ENCODE results near the gene USP21.

The USP21 gene

GRCh38 chr1:161177936-161178244, 18.6 kb downstream of the USP21 start:
- Histone ChIP-seq H3F3A (ENCODE audit: control insufficient read depth, insufficient read depth) (0 out of 2 replicates have a peak, but pooled peaks cover 2% of the 10 kb centered on the region), H4K20me1 (ENCODE audit: control insufficient read depth, insufficient read depth, low read depth, low read length) (no peaks in the 10 kb centered on the region), H3K36me3 (ENCODE audit: control insufficient read depth, low read length) (peaks cover 26% of the 10 kb centered on the region), H3K4me1 (ENCODE audit: control insufficient read depth, low read length) (peaks cover 30% of the 10 kb centered on the region), H3K4me3 (ENCODE audit: low read length) (peak overlapping the region; percentile 99), H3K27ac (ENCODE audit: low read depth, low read length) (0 out of 2 replicates have a peak overlapping the region, but pooled peaks have one; percentile 31), H3K27me3 (ENCODE audit: control insufficient read depth, low read length) (no peaks in the 10 kb centered on the region), H3K9me2 (replicated peaks; ENCODE audit: control insufficient read depth, low read length) (no peaks in the 10 kb centered on the region), H3K79me2 (ENCODE audit: control insufficient read depth, low read length) (peaks cover 16% of the 10 kb centered on the region), H3K4me2 (ENCODE audit: low read length) (peak overlapping the region; percentile 94), H3K9me3 (ENCODE audit: control insufficient read depth, insufficient read depth, low read length) (no peaks in the 10 kb centered on the region)
- no peak for TF ChIP-seq EZH2phosphoT487 (IDR thresholded peaks at IDR 0.05; ENCODE audit: borderline replicate concordance, low read length)

- Histone ChIP-seq H3K4me3 (ENCODE audit: low read length) (no peak overlapping the region), H3K79me2 (ENCODE audit: control insufficient read depth, low read length) (peaks cover 16% of the 10 kb centered on the region), H3K36me3 (ENCODE audit: control insufficient read depth, low read length) (peaks cover 12% of the 10 kb centered on the region), H3K4me2 (ENCODE audit: low read length) (no peak overlapping the region), H3F3A (ENCODE audit: control insufficient read depth, insufficient read depth) (peaks cover 2% of the 10 kb centered on the region; the same call in 1 of the 2 replicates), H3K27me3 (ENCODE audit: control insufficient read depth, low read length) (no peaks in the 10 kb centered on the region), H3K9me3 (ENCODE audit: control insufficient read depth, insufficient read depth, low read length) (no peaks in the 10 kb centered on the region), H3K27ac (ENCODE audit: low read depth, low read length) (no peak overlapping the region), H3K4me1 (ENCODE audit: control insufficient read depth, low read length) (peaks cover 44% of the 10 kb centered on the region), H4K20me1 (ENCODE audit: control insufficient read depth, insufficient read depth, low read depth, low read length) (no peaks in the 10 kb centered on the region), H3K9me2 (replicated peaks; ENCODE audit: control insufficient read depth, low read length) (no peaks in the 10 kb centered on the region)
- TF ChIP-seq, protein P1, sequence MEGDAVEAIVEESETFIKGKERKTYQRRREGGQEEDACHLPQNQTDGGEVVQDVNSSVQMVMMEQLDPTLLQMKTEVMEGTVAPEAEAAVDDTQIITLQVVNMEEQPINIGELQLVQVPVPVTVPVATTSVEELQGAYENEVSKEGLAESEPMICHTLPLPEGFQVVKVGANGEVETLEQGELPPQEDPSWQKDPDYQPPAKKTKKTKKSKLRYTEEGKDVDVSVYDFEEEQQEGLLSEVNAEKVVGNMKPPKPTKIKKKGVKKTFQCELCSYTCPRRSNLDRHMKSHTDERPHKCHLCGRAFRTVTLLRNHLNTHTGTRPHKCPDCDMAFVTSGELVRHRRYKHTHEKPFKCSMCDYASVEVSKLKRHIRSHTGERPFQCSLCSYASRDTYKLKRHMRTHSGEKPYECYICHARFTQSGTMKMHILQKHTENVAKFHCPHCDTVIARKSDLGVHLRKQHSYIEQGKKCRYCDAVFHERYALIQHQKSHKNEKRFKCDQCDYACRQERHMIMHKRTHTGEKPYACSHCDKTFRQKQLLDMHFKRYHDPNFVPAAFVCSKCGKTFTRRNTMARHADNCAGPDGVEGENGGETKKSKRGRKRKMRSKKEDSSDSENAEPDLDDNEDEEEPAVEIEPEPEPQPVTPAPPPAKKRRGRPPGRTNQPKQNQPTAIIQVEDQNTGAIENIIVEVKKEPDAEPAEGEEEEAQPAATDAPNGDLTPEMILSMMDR (IDR thresholded peaks at IDR 0.05; ENCODE audit: low read depth, low read length, poor library complexity, severe bottlenecking): no peak
- no peak for TF ChIP-seq EZH2phosphoT487 (IDR thresholded peaks at IDR 0.05; ENCODE audit: borderline replicate concordance, low read length)
These were observed 20.4 kb downstream of the USP21 start for GRCh38 chr1:161179698-161180097.

DNA sequence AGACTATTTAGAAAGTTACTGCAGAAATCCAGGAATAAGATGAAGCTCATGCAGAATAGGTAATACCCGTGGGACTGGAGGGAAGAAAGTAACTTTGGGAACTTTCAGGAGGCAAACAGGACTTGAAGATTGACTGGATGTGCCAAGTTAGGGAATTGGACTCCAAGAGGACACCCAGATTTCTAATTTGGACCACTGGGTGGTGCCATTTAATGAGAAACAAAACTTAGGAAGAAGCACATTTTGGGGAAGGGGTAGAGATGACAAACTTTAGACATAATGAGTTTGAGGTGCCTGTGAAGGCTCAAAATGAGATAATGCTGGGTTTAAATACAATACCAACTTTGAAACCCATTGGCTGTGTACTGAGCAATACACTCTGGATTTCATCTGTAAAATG, 21.3 kb downstream of the USP21 start:
- Histone ChIP-seq H3K79me2 (ENCODE audit: control insufficient read depth, low read length) (peaks cover 16% of the 10 kb centered on the region), H4K20me1 (ENCODE audit: control insufficient read depth, insufficient read depth, low read depth, low read length) (no peaks in the 10 kb centered on the region), H3K4me2 (ENCODE audit: low read length) (no peak overlapping the region), H3K9me2 (replicated peaks; ENCODE audit: control insufficient read depth, low read length) (no peaks in the 10 kb centered on the region), H3K36me3 (ENCODE audit: control insufficient read depth, low read length) (peaks cover 3% of the 10 kb centered on the region), H3K27ac (ENCODE audit: low read depth, low read length) (no peak overlapping the region), H3F3A (ENCODE audit: control insufficient read depth, insufficient read depth) (peaks cover 4% of the 10 kb centered on the region; the same call in 1 of the 2 replicates), H3K4me3 (ENCODE audit: low read length) (no peak overlapping the region), H3K4me1 (ENCODE audit: control insufficient read depth, low read length) (peaks cover 51% of the 10 kb centered on the region), H3K9me3 (ENCODE audit: control insufficient read depth, insufficient read depth, low read length) (no peaks in the 10 kb centered on the region), H3K27me3 (ENCODE audit: control insufficient read depth, low read length) (no peaks in the 10 kb centered on the region)
- TF ChIP-seq EZH2phosphoT487 (IDR thresholded peaks at IDR 0.05; ENCODE audit: borderline replicate concordance, low read length): no peak
- TF ChIP-seq, protein P1 (IDR thresholded peaks at IDR 0.05; ENCODE audit: low read depth, low read length, poor library complexity, severe bottlenecking): peak; percentile 49

DNA sequence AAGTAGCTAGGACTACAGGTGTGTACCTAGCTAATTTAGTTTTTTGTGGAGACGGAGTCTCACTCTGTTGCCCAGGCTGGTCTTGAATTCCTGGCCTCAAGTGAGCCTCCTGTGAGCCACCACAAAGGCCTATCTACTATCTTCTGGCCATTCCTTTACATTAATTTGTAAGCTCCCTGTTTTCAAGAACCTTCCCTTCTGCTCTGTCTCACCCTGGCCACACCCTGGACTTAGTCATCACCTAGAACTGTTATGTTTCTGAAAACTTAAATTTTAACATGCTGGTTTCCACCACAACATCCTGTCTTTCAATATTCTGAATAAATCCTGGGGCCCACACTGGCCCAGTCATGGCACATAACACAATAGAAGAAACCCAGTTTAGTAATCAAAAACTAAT, 22.9 kb downstream of the USP21 start:
- Histone ChIP-seq H4K20me1 (ENCODE audit: control insufficient read depth, insufficient read depth, low read depth, low read length) (no peaks in the 10 kb centered on the region), H3K4me1 (ENCODE audit: control insufficient read depth, low read length) (peaks cover 56% of the 10 kb centered on the region), H3K27ac (ENCODE audit: low read depth, low read length) (no peak overlapping the region), H3K4me3 (ENCODE audit: low read length) (no peak overlapping the region), H3F3A (ENCODE audit: control insufficient read depth, insufficient read depth) (peaks cover 16% of the 10 kb centered on the region), H3K79me2 (ENCODE audit: control insufficient read depth, low read length) (peaks cover under 1% of the 10 kb centered on the region; the same call in 1 of the 2 replicates), H3K36me3 (ENCODE audit: control insufficient read depth, low read length) (no peaks in the 10 kb centered on the region), H3K9me3 (ENCODE audit: control insufficient read depth, insufficient read depth, low read length) (no peaks in the 10 kb centered on the region), H3K9me2 (replicated peaks; ENCODE audit: control insufficient read depth, low read length) (no peaks in the 10 kb centered on the region), H3K27me3 (ENCODE audit: control insufficient read depth, low read length) (no peaks in the 10 kb centered on the region), H3K4me2 (ENCODE audit: low read length) (no peak overlapping the region)
- no peak for TF ChIP-seq EZH2phosphoT487 (IDR thresholded peaks at IDR 0.05; ENCODE audit: borderline replicate concordance, low read length)
- TF ChIP-seq, protein P1 (IDR thresholded peaks at IDR 0.05; ENCODE audit: low read depth, low read length, poor library complexity, severe bottlenecking): no peak
